HFFc6 (cell line): Measurements from ENCODE around the gene UBE2A. TPM values are rescaled to one million over a fixed set of nuclear protein-coding genes. Genes with fewer than 3 reads are reported as not detected.

Source experiments
- DNase-seq: peaks from one replicate; pipeline ENCODE4 v3.0.0-alpha.2; 2018
- H3K27ac Mint-ChIP-seq: 2 replicates; pipeline ENCODE4 v1.8.0; 2020; ENCODE audit warnings: mild to moderate bottlenecking, mixed read lengths
- H3K27me3 Mint-ChIP-seq: 2 replicates; pipeline ENCODE4 v1.8.0; 2021; ENCODE audit warnings: mild to moderate bottlenecking, moderate library complexity, mixed read lengths; ENCODE audit not compliant: insufficient read depth
- H3K36me3 Mint-ChIP-seq: 2 replicates; pipeline ENCODE4 v1.8.0; 2021; ENCODE audit warnings: low read depth, mixed read lengths
- H3K4me1 Mint-ChIP-seq: 2 replicates; pipeline ENCODE4 v1.8.0; 2020; ENCODE audit warnings: low read depth, mixed read lengths
- H3K4me3 Mint-ChIP-seq: 2 replicates; pipeline ENCODE4 v1.8.0; 2020; ENCODE audit warnings: mild to moderate bottlenecking, moderate library complexity, mixed read lengths
- H3K9me3 Mint-ChIP-seq: 2 replicates; pipeline ENCODE4 v1.8.0; 2020; ENCODE audit warnings: mild to moderate bottlenecking, mixed read lengths
- CTCF ChIP-seq: fragments of 200-600 bp; sonication (generic); IDR thresholded peaks from 2 replicates; pipeline ENCODE4 v1.5.0; 2021; ENCODE audit warnings: antibody characterized with exemption, mild to moderate bottlenecking
- total RNA-seq, 6 experiments: library from RNA; stranded (reverse); fragmentation: NEBNext Ultra II Directional; extraction: Animal tissue kit (Norgen Biotek cat#: 25700); gene quantifications; 2 replicates in 1 of 6; 3 replicates in 5 of 6; pipeline ENCODE4 v1.2.3, GENCODE V29; 2021

The UBE2A gene
- total RNA-seq, 6 experiments from 2014 or later = 83.5 to 99.4 (median 94.4) TPM

- no peak for DNase-seq
- no peaks in the 10 kb centered on the region for H3K36me3 Mint-ChIP-seq
- H3K27ac Mint-ChIP-seq = no peak overlapping the region
- TF ChIP-seq CTCF = no peak
- peaks cover 8% of the 10 kb centered on the region for H3K4me1 Mint-ChIP-seq
- no peaks in the 10 kb centered on the region for H3K27me3 Mint-ChIP-seq
- no peak overlapping the region for H3K4me3 Mint-ChIP-seq
- H3K9me3 Mint-ChIP-seq = no peaks in the 10 kb centered on the region
Measured at GRCh38 chrX:119549327-119550016, 24.9 kb upstream of the UBE2A start.

- Mint-ChIP-seq H3K27me3 (no peaks in the 10 kb centered on the region), H3K9me3 (no peaks in the 10 kb centered on the region), H3K4me1 (peaks cover 8% of the 10 kb centered on the region), H3K4me3 (no peak overlapping the region), H3K36me3 (no peaks in the 10 kb centered on the region; the same call in 1 of the 2 replicates), H3K27ac (peak overlapping the region; percentile 38)
- TF ChIP-seq CTCF = no peak
- DNase-seq = peak; percentile 47
Measured at GRCh38 chrX:119552508-119552907, 21.9 kb upstream of the UBE2A start.

- H3K9me3 Mint-ChIP-seq = no peaks in the 10 kb centered on the region
- peaks cover 3% of the 10 kb centered on the region; the same call in 1 of the 2 replicates for H3K27me3 Mint-ChIP-seq
- H3K4me1 Mint-ChIP-seq = peaks cover 7% of the 10 kb centered on the region
- TF ChIP-seq CTCF = no peak
- H3K27ac Mint-ChIP-seq = peak within 1 kb of the TSS; percentile 91
- DNase-seq = peak; percentile 87
- peak within 1 kb of the TSS; percentile 98 for H3K4me3 Mint-ChIP-seq
- no peaks in the 10 kb centered on the region for H3K36me3 Mint-ChIP-seq
Measured at GRCh38 chrX:119565107-119565663, 9.2 kb upstream of the UBE2A start, which contains the start of gene STEEP1. STEEP1 (minus strand) TSS chrX:119565409; CDS start chrX:119565355, 54 bp downstream.

GRCh38 chrX:119570351-119570835 lies 4.0 kb upstream of the UBE2A start:
- Mint-ChIP-seq H3K27me3 (no peaks in the 10 kb centered on the region), H3K27ac (no peak overlapping the region), H3K9me3 (no peaks in the 10 kb centered on the region), H3K4me1 (peaks cover 10% of the 10 kb centered on the region), H3K4me3 (no peak overlapping the region), H3K36me3 (no peaks in the 10 kb centered on the region)
- DNase-seq = no peak
- TF ChIP-seq CTCF = no peak

- no peak for TF ChIP-seq CTCF
- Mint-ChIP-seq H3K27me3 (no peaks in the 10 kb centered on the region), H3K27ac (peak overlapping the region; percentile 97), H3K36me3 (no peaks in the 10 kb centered on the region), H3K9me3 (no peaks in the 10 kb centered on the region), H3K4me1 (peaks cover 14% of the 10 kb centered on the region), H3K4me3 (peak overlapping the region; percentile 95)
- DNase-seq = no peak
Measured at GRCh38 chrX:119573222-119573621, 1.1 kb upstream of the UBE2A start.
